Stimulated activated CD8-positive, alpha-beta memory T cell treated with anti-CD3 and anti-CD28 coated beads, Interleukin-4, amount 100 ng/mL, for 48 hours (primary cell): ENCODE data around the gene CACNB1.
"Not testable (repeated sequence)": the region's sequence is repeated elsewhere in the genome, so short reads cannot be mapped to it uniquely, and the experiment has no call there.

ENCODE experiments used
- DNase-seq: peaks from one replicate; pipeline ENCODE4 v3.0.0-alpha.2; 2020

Gene CACNB1

DNA sequence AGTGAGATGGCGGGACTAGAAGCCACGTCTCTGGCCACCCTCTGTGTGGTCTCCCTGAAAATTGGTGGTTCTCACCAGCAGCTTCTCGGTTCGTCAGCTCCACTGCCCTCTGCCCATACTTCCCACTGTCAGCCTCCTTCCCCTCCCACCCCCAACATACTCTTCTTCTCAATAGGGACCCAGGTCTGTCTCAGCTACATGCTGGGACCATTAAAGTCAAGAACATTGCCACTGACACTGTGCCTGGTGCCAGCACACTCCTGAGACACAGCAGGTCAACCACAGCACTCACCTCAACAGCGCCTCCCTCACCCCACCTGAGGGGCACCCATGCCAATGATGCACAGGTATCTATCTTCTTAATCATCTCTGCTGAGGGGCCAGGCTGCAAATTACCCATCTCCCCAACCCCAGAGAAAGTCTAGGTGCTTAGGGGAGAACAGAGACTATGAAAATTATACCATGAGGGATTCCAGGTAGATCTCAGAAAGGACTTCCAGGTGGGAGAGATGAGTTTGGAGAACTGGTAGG is 47.3 kb downstream of the CACNB1 start:
- no peak for DNase-seq

DNA sequence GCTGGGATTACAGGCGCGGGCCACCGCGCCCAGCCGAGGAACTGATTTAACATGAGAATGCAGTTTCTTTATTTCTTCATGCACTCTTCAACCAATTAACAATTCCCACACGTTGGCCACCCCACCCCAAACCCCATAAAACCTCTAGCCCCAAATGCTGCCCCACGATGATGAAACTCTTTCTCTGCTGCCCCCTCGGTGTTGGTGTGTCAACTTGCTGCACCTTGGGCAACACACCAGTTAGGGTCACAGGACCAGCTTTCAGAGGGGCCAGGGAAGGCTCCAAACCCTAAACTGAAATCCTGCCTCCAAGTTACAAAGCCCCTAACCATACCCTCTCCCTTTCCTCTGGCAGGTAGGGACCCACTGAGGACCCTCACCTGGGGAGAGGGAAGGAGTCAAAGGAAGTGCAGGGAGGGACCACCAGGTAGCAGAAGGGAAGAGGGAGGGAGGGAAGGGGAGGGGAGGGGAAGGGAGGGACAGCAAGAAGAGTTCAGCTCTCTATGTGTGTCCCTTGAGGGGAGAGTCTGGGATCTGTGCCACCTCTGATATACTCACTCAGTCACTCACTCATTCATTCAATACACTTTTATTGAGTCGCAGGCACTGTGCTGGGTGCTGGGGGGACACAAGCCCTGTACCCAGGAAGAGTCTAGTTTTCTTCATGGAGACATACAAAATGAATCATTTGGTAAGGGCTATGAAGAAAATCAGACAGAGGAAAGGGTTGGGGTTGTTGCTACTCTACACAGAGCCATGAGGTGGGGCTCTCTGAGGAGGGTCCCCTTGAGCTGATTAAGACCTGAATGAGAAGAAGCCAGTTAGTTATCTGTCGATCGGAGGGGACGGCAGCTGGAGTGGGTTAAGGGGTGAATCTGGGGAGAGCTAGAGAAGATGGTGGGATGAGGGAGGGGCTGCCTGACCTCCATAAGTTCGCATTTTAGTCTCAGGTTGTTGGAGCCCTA is 50.0 kb downstream of the CACNB1 start:
- DNase-seq, result no peak

DNA sequence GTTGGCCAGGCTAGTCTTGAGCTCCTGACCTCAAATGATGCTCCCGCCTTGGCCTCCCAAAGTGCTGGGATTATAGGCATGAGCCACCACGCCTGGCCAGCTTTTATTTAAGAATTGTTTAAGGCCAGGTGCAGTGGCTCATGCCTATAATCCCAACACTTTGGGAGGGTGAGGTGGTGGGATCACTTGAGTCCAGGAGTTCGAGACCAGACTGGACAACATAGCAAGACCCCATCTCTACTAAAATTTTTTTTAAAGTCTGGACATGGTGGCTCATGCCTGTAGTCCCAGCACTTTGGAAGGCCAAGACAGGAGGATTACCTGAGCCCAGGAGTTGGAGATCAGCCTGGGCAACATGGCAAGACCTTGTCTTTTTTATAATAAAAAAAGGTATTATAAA is 51.2 kb downstream of the CACNB1 start:
- no peak for DNase-seq

DNA sequence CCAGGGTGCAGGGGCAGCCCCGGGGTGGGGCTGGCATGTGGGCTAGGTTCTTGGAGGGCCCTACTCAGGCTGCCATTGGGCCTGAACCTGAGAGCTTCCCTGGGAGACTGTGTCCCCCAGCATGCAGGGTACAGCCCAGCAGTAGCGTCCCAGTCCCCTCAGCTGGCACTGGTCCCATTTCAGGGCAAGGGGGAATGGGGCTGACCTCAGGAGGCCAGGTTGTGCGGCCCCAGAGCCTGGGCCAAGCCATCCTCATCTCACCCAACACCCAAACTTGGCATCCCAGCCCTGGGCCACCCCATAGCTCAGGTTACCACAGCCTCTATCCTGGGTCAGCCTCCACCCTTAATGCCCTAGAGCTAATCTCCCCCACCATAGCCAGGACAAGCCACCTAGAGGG is 52.3 kb downstream of the CACNB1 start:
- no peak for DNase-seq

DNA sequence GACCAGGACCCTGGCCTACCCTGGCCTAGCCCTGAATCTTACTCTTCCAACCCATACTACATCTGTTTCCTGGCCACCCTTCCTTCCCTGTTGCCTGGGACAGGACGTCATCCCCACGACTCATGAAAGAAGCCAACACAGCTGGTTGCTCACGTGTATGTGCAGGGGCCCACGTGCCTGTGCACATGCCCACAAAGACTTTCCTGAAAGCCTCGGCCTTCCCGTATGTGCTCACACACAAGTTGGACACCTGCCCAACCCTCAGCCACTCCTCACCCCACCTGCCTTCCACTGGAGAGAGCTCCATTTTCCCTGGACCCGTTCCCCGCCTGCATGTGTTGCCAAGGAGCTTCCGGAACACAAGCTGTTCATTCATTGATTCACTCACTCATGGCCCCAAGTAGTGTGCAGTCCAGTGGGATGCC is 53.0 kb downstream of the CACNB1 start:
- no peak for DNase-seq

DNA sequence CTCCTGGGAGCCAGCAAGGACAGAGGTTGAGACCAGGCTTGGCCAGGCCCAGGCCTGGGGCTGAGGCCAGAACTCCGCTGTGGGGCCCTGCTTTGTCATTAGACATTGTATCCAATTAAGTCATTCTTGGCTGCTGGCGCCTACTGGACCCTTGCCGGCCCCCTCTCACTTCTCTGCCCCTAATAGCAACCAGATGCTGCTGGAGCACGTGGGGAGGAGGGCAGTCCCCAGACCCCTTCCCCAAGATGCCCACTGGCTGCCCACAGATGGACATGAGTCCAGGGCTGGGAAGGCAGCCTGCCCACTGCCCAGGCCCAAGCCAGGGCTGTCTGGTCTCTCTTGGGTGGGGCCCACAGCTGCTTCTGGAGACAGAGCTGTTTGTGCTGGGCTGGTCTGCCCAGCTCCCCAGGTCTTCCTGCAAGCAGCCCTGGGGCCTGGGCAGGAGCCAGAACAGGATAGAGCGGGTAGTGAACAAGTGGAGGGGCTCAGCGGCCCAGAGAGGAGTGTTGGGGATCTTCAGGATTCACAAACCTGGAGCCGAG is 53.8 kb downstream of the CACNB1 start:
- DNase-seq, result no peak

DNA sequence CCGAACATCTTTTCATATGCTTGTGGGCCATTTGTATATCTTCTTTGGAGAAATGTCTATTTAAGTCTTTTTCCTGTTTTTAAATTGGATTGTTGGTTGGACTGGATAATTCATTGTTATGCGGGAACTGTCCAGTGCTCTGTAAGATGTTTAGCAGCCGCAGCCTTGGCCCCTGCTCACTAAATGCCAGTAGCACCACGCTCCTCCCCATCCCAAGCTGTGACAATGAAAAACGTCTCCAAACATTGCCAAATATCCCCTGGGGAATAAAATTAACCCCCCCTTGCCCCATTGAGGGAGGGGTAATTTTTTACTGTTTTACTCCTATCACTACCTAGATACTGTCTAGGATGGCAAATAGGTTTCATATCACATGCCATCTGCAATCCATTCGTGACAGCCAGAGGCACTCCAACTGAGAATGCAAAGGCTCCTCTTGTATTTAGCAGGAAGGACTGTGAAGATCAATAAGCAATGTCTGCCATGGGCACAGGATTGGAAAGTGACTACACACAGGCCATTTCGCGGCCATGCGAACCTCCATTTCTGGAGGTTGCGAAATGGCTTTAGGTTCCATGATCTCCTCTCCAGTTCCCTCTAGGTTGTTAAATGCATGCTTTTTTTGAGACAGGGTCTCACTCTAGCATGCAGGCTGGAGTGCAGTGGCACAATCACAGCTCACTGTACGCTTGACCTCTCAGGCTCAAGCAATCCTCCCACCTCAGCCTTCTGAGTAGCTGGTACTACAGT is 55.4 kb downstream of the CACNB1 start:
- no peak for DNase-seq

DNA sequence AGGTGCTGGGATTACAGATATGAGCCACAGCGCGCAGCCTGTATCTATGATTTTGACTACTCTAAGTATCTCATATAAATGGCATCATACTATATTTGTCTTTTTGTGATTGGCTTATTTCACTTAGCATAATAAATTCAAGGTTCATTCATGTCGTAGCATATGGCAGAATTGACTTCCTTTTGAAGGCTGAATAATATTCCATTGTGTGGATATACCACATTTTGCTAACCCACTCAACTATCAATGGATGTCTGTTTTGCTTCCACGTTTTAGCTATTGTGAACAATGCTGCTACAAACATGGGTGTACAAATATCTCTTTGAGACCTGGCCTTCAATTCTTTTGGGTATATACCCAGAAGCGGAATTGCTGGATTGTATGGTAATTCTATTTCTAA is 56.2 kb downstream of the CACNB1 start:
- DNase-seq, result no peak

DNA sequence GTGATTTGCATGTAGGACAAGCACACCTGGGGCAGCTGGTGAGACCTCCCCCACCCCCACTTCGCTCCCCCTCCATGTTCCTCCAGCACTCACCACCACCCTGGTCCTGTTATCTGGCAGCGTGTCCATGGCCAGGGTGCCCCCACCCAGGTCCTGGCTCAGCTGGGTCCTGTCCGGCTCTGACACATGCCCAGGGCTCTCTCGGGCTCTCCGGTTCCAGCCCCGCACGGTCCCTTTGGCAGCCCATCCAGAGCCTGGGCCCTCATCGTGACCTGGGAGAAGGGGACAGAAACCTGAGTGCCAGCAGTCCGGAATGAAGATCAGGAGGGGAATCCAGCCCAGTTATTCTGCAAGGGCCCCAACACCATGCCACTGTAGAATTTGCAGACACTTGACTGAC is 57.9 kb downstream of the CACNB1 start:
- no peak for DNase-seq

DNA sequence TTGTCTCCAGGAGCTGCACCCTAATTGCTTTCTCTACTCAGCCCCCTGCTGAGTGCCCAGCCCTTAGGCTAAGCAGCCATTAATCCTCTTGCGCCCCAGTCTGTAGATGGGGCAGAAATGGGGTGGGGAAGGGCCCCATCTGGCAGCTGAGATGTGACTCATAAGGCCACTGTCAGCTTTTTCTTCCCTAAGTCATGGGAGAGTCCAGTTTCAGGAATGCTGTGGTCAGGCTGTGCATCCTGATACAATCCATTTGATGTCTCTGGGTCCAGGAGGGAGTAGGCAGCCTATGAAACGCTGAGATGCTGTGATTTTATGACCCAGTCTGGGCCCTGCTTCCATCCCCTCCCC is 58.3 kb downstream of the CACNB1 start:
- DNase-seq, result no peak

DNA sequence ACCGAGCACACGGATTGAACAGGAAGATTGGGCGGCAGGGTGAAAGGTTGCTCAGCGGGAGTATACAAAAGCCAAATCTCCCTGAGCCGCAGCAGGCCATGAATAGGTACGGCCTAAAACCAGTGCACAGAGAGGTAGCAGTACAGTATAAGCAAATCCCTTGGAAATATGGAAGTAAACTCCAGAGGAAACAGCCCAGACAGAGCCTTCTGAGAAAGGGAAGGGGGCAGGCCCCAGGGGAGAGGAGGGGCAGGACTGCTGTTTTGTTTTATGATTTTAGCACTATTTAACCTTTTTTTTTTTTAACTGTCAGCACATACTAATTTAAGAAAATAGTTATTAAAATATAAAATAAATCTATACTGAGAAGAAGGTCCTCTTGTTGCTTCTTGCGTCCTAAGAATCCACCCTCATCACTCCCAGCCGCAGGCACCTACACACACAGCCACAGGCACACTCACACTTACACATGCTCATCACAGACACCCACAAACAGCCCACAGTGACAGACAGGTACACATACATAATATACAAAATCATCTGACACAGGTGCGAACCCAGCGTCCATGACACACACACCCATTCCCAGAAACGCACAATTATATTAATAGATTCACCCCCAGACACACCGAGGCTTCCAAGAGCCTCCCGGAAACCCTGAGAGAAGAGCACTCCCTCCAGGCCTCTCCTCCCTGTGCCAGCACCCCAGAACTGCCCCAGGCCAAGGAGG is 58.9 kb downstream of the CACNB1 start:
- DNase-seq, result no peak

DNA sequence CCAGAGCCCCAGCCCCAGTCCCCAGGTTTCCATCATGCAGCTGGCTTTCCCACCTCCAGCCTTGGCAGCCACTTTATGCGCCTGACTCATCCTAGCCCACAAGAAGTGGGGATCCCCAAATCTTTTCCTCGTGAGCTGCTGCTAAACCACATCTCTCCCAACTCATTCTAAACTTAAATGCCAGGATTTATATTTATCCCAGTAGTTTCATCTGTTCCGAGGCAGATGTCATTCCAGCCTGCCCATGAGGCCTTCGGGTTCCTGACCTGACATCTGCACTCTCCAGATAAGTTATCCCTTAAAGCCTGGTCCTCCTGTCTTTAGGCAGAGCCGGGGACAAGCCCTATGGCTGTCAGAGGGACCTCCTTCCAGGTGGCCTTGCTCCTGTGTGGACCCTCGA is 62.6 kb downstream of the CACNB1 start:
- no peak for DNase-seq

DNA sequence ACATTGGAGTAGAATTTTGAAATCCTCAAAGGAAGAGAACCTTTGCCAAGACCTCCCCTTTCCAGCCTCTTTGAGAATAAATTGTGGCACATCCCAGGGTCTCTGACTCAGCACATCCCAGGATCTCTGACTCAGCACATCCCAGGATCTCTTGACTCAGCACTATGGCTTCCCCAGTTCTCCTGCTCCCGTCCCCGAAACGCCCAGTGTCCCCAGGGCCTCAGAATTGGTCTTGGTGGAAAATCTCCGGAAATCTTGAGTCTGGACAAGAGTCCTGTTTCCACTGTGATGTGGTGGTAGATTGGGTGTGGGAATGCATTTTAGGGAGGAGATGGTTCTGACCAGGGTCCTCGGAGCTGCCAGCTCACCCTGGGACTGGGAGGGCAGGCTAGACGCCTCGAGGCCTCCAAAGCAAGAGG is 65.3 kb downstream of the CACNB1 start:
- DNase-seq, result no peak

DNA sequence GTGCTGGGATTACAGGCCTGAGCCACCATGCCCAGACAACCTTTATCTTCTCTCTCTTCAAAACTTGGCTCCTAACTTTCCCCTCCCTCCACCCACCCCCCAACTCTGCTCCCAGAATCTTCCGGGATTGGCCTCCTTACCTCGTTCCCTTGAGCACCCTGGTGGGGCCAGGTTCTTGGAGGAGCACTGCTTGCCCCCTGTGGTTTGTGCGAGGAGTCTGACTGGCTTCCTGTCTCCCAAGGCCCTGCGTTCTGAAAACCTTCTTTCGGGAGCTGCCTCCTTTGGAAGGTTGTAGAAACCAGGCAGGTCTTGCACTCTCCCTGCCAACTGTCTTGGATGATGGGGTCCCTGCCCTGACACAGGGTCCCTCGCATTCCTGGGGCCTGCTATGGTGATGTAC is 65.9 kb downstream of the CACNB1 start:
- DNase-seq, result no peak

DNA sequence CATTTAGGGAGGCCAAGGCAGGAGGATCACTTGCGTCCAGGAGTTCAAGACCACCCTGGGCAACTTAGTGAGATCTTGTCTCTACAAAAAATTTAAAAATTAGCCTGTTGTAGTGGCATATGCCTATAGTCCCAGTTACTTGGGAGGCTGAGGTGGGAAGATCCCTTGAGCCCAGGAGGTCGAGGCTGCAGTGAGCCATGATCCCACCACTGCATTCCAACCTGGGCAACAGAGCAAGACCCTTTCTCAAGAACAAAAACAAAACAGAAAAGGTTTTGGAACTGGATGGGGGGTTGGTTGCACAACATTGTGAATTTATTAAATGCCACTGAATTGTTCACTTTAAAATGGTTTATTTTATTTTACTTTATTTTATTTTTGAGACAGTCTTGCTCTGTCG is 67.3 kb downstream of the CACNB1 start:
- DNase-seq, result no peak

DNA sequence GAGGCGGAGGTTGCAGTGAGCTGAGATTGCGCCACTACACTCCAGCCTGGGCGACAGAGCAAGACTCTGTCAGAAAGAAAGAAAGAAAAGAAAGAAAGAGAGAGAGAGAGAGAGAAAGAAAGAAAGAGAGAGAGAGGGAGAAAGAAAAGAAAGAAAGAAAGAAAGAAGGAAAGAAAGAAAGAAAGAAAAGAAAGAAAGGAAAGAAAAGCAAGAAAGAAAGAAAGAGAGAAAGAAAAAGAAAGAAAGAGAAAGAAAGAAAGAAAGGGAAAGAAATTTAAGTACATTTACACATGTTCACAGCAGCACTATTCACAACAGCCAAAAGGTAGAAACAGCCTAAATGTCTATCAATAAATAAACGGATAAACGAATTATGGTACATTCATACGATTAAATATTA is 67.9 kb downstream of the CACNB1 start:
- DNase-seq, result not testable (repeated sequence)

DNA sequence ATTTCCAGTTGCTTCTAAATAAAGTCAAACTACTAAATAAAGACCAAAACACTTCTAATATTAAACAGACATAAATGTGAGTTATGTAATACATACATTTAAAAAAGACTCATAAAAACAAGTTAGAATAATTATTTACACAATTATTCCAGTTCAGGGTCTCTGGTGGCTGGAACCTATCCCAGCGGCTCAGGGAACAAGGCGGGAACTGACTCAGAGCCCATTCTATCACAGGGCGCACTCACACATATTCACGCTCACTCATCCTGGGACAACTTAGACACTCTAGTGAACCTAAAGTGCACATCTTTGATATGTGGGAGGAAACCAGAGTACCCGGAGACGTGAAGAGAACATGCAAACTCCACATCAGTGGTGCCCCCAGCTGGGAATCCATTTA is 71.0 kb downstream of the CACNB1 start:
- DNase-seq, result no peak

DNA sequence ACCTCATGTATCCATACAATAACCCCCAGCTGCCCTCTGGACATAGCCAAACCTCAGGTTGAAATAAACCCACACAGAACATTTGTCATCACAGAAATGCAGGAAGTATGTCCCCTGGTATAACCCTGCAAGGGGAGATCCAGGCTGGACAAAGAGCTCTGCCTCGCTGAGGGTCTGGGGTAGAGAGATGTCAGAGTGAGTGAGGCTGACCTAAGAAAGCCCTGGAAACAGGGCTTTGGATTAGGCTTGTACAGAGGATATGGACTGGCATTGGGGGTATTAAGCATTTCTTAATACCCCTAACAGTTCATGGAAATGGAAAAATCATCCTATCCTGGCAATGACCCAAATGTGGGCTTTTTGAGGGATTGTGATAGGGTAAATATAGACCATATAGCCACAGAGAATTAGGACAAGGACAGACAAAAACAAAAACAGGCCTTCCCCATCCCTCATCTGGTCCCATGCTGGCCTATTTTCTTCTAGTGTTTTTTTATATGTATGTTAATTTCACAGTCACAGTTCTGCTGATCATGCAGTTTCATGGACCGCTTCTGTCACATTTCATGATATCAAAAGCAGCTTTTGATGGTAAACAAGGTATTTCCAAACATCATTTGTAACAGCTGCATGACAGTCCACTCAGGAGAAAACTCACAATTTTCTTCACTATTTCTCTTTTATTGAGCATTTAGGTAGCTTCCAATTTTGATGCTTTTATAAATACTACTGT is 72.2 kb downstream of the CACNB1 start:
- no peak for DNase-seq

DNA sequence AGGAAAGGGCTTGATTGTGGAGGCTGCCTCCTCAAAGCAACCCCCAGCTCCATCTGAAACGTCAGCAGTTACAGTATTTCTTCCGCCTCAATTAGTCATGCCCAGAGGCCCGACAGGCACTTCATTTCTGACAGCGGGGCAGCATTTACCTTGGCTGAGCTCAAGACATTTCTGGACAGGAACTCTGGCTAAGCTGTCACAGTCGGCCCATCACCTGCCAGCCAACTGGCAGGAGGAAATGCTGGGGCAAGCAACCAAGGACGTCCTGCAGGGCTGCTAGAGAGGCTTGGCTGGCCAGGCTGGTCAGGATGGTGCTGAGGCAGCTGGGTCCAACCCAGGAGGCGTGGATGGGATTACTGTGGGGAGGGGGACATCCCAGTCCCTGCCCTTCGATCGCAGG is 73.8 kb downstream of the CACNB1 start:
- DNase-seq, result no peak
